ENCODE results near the gene GCNA.
"Not testable (repeated sequence)": the region's sequence is repeated elsewhere in the genome, so short reads cannot be mapped to it uniquely, and the experiment has no call there.

Gene GCNA

DNA sequence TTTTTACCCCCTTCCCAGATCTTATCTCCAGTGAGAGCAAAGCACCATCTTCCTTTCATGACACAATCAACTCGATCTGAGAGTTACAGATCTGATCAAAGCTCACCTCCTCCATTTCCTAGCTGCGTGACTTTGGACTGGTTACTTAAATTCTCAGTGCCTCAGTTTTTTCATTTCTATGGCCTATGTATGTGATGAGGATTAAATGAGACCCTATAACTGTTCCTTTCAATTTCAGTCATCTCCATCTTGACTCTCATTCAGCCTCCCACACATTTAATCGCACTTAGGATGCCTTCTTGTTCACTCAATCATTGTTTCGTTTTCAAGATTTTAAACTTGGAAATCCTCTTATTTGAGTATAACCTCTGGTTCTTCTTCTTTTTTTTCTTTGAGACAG is 60.2 kb downstream of the GCNA start:
- DNase-seq (ENCODE audit: low spot score) = no peak

DNA sequence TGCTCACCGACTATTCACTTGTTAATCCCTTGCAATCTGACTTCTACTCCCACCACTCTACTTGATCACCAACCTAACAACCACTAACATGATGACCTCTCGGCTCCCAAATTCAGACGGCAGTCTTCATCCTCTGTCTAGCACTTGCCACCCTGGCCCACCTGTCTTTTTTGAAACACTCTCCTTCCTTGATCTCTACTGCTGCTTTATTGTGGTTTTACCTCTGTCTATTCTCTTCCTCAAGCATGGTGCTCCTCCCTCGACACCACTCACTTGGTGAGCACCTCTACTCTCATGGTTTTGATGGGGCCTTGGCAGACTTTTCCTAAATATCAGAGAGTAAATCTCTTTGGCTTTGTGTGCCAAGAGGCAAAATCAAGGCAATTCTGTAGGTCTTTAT is 61.8 kb downstream of the GCNA start:
- DNase-seq (ENCODE audit: low spot score) = no peak

DNA sequence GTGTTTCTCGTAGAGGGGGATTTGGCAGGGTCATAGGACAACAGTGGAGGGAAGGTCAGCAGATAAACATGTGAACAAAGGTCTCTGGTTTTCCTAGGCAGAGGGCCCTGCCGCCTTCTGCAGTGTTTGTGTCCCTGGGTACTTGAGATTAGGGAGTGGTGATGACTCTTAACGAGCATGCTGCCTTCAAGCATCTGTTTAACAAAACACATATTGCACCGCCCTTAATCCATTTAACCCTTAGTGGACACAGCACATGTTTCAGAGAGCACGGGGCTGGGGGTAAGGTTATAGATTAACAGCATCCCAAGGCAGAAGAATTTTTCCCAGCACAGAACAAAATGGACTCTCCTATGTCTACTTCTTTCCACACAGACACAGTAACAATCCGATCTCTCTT is 66.2 kb downstream of the GCNA start:
- not testable (repeated sequence) for DNase-seq (ENCODE audit: low spot score)

GRCh38 chrX:71650333-71650969 is 72.2 kb downstream of the GCNA start:
- DNase-seq (ENCODE audit: low spot score) = peak; percentile 43

DNA sequence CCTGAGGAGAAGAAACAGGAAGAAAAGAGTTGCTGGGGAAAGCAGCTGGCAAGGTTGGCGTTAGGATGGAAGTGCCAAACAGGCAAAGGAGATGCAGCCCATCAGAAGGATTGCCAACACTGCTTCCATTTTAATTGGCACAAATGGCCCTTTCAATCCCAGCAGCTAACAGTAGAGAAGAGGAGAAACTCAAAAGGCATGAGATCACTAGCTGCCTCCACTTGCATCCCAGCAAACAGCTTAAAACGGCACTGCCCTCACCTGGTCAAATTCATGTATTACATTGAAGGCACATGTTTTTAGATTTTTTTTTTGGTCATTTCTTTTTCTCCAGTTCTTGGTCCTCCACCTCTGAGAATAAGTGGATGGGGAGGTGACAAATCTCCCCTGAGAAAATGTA is 74.2 kb downstream of the GCNA start:
- DNase-seq (ENCODE audit: low spot score) = peak; percentile 61

DNA sequence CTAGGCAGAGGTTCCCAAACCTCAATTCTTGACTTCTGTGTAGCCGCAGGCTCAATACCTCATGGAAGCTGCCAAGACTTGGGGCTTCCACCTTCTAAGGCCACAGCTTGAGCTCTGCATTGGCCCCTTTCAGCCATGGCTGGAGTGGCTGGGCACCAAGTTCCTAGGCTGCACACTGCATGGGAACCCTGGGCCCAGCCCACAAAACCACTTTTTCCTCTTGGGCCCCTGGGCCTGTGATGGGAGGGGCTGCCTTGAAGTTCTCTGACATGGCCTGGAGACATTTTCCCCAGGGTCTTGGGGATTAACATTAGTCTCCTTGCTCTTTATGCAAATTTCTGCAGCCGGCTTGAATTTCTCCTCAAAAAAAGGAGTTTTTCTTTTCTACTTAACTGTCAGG is 75.1 kb downstream of the GCNA start:
- no peak for DNase-seq (ENCODE audit: low spot score)

DNA sequence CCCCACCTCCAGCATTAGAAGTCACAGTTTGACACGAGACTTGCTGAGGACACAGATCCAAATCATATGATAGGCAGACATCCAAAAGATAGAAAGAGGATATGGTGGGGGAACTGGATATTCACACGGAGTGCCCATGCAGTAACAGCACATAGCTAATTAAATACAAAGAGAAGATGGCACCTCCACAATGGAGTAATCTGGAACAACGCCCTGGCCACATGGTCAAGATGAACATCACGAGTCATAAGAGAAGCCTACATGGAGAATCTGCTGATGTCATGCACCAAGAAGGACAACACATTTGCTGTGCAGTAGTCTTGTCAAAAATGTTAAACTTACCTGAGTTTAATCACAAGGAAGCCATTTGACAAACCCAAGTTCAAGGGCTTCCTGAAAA is 79.0 kb downstream of the GCNA start:
- no peak for DNase-seq (ENCODE audit: low spot score)

GRCh38 chrX:71659342-71659741 is 81.1 kb downstream of the GCNA start:
- DNase-seq (ENCODE audit: low spot score) = no peak

DNA sequence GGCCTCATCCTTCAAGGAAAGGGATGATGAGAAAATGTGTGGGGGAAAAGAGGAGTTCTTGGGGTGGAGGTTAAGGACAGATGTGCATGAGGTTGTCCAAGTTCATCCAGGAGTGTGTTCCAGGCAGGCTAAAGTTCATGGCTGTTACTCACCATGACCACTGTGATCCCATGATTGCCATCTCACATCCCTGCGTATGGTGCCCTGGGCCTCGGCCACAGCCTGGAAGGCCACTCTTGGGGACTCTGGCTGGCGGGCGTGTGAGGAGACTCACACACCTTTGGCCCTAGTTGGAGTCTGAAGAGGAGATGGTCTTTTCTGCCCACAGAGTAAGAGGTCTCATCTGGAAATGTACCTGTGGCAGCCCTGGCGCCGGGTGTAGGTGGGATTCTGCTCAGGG is 81.7 kb downstream of the GCNA start:
- no peak for DNase-seq (ENCODE audit: low spot score)

GRCh38 chrX:71660562-71661416 is 82.6 kb downstream of the GCNA start:
- DNase-seq (ENCODE audit: low spot score) = no peak

- no peak for DNase-seq (ENCODE audit: low spot score)
These were observed 83.7 kb downstream of the GCNA start for GRCh38 chrX:71661919-71662318.

DNA sequence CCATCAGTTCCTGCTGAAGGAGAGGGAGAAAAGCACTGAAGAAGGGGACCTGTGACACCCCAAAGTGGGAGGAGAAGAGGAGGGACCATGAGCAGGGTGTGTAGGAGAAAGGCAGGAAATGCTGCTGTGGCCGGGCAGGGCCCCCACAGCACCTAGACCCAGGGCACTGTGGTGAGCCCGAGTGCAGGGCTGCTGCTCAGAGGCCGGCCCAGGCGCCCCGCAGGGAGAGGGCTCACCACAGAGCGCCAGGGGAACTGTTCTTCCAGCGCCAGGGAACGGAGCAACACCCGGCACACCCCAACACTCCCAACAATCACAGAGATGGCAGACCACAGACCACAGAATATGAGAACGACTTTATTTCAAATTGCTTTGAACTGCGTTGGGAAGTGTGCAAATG is 84.4 kb downstream of the GCNA start:
- DNase-seq (ENCODE audit: low spot score) = not testable (repeated sequence)

Measured in CD4-positive, alpha-beta T cell treated with Interleukin-15 for 4 hours (primary cell).